ENCODE measurements around the gene DPP7. TPM values are rescaled to one million over a fixed set of nuclear protein-coding genes. Genes with fewer than 3 reads are reported as not detected.

Gene DPP7
- polyA plus RNA-seq, 1 of the 3 experiments (the other 2 are of a cell fraction) = 127 TPM

DNA sequence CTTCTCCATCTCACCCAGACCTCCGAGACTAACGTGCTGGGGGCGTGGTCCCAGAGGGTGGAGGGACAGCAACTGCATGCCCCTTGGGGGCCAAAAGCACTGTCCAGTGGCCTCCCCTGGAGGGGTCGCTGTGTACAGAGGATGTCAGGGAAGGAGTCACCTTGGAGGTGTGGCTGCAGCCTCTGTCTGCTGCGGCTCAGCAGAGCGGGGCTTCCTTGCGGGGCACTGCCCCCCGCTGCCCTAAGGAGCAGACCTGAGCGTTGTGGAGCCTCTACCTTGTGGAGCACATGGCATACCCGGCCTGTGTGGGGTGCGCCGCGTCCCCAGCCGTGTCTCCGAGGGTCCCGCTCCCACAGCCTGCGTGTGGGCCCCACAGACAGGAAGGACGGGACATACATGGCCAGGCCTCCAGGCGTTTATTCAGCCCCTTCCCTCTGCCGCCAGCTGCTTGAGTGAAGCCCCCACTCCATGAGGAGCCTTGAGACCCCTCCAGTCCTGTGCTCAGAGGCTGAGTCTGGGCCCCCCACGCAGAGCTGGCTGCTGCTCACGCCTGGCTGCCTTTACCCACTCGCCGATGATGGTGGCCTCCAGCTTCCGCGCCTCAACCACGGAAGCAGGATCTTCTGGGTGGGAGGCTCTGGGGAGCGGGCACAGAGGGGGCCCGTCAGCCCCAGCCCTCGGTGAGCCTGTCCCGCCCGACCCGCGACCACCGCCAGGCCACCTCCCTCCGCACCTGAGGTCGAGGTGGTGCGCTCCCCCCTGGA is 4.2 kb downstream of the DPP7 start:
- Histone ChIP-seq H3K9ac (no peak overlapping the region), H3K4me1 (ENCODE audit: control insufficient read depth in 1 of 2, insufficient read depth in 2 of 2, low read depth in 1 of 2, low read length in 1 of 2) (peaks cover 0 to 8% of the 10 kb centered on the region in 2 experiments; a peak in 1 of 4 replicates), H4K20me1 (ENCODE audit: insufficient read depth) (no peaks in the 10 kb centered on the region), H2AFZ (ENCODE audit: low read depth) (no peak overlapping the region), H3K9me2 (no peaks in the 10 kb centered on the region), H3K79me2 (ENCODE audit: insufficient read depth) (no peaks in the 10 kb centered on the region), H3K27me3 (ENCODE audit: insufficient read depth) (no peaks in the 10 kb centered on the region), H3K4me2 (no peak overlapping the region), H3K9me3 (no peaks in the 10 kb centered on the region), H3K4me3 (ENCODE audit: low read depth in 2 of 2, low read length in 1 of 2) (no peak overlapping the region), H3K27ac (ENCODE audit: low read depth in 2 of 2, low read length in 1 of 2) (no peak overlapping the region), H3K36me3 (replicated peaks in 1 of 2; ENCODE audit: control insufficient read depth in 1 of 2, insufficient read depth in 2 of 2, low read length in 1 of 2) (peaks cover 0 to 62% of the 10 kb centered on the region in 2 experiments), H3F3A (replicated peaks; ENCODE audit: insufficient read depth) (no peaks in the 10 kb centered on the region)
- ChIA-PET CTCF (no interaction called here), POLR2A (no interaction called here)
- TF ChIP-seq SMC3 (IDR thresholded peaks at IDR 0.05; ENCODE audit: low read depth, low read length) (no peak), ELF1 (IDR thresholded peaks at IDR 0.05) (no peak), RAD21 (IDR thresholded peaks at IDR 0.05; ENCODE audit: low read length) (no peak), RXRA (IDR thresholded peaks at IDR 0.05; ENCODE audit: borderline replicate concordance, low read depth) (no peak), MEF2A (IDR thresholded peaks at IDR 0.05; ENCODE audit: borderline replicate concordance, low read depth) (no peak), RFX5 (IDR thresholded peaks at IDR 0.05; ENCODE audit: low read length) (no peak), GATA2 (CRISPR knock-in tag; IDR thresholded peaks at IDR 0.05) (no peak), CHD2 (IDR thresholded peaks at IDR 0.05; ENCODE audit: low read length, partially characterized antibody) (no peak), TCF12 (IDR thresholded peaks at IDR 0.05) (no peak), FOSL2 (IDR thresholded peaks at IDR 0.05; ENCODE audit: borderline replicate concordance, low read depth) (no peak), FOXJ3 (CRISPR knock-in tag; IDR thresholded peaks at IDR 0.05) (no peak)
- TF ChIP-seq, protein P1, sequence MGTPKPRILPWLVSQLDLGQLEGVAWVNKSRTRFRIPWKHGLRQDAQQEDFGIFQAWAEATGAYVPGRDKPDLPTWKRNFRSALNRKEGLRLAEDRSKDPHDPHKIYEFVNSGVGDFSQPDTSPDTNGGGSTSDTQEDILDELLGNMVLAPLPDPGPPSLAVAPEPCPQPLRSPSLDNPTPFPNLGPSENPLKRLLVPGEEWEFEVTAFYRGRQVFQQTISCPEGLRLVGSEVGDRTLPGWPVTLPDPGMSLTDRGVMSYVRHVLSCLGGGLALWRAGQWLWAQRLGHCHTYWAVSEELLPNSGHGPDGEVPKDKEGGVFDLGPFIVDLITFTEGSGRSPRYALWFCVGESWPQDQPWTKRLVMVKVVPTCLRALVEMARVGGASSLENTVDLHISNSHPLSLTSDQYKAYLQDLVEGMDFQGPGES (IDR thresholded peaks at IDR 0.05; ENCODE audit: low read depth, low read length) = no peak
- TF ChIP-seq, protein P2, sequence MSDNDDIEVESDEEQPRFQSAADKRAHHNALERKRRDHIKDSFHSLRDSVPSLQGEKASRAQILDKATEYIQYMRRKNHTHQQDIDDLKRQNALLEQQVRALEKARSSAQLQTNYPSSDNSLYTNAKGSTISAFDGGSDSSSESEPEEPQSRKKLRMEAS (IDR thresholded peaks at IDR 0.05; ENCODE audit: low read depth) = no peak
- TF ChIP-seq, protein P3, sequence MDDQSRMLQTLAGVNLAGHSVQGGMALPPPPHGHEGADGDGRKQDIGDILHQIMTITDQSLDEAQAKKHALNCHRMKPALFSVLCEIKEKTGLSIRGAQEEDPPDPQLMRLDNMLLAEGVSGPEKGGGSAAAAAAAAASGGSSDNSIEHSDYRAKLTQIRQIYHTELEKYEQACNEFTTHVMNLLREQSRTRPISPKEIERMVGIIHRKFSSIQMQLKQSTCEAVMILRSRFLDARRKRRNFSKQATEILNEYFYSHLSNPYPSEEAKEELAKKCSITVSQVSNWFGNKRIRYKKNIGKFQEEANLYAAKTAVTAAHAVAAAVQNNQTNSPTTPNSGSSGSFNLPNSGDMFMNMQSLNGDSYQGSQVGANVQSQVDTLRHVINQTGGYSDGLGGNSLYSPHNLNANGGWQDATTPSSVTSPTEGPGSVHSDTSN (IDR thresholded peaks at IDR 0.05) = no peak
- TF ChIP-seq, protein P4, sequence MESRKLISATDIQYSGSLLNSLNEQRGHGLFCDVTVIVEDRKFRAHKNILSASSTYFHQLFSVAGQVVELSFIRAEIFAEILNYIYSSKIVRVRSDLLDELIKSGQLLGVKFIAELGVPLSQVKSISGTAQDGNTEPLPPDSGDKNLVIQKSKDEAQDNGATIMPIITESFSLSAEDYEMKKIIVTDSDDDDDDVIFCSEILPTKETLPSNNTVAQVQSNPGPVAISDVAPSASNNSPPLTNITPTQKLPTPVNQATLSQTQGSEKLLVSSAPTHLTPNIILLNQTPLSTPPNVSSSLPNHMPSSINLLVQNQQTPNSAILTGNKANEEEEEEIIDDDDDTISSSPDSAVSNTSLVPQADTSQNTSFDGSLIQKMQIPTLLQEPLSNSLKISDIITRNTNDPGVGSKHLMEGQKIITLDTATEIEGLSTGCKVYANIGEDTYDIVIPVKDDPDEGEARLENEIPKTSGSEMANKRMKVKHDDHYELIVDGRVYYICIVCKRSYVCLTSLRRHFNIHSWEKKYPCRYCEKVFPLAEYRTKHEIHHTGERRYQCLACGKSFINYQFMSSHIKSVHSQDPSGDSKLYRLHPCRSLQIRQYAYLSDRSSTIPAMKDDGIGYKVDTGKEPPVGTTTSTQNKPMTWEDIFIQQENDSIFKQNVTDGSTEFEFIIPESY (IDR thresholded peaks at IDR 0.05; ENCODE audit: borderline replicate concordance, low read depth) = no peak
- DNase-seq = no peak
- WGBS (ENCODE audit: low lambda C conversion rate) = 91% methylated on average over 18 of the region's 38 CpGs

Measured in SK-N-SH (cell line).